IMR-90 (cell line): ENCODE data around the gene APP. TPM values are rescaled to one million over a fixed set of nuclear protein-coding genes. Genes with fewer than 3 reads are reported as not detected.
A peak's percentile ranks its signal among the peaks of the same experiment; 100 is the strongest.

Experiments used
- ATAC-seq: fragments of 200-7000 bp; cut with Tn5 transposase; 2 replicates; pipeline ENCODE4 v1.9.1; 2020; ENCODE audit warnings: low read depth, mild to moderate bottlenecking, moderate library complexity
- BruUV-seq: library from RNA; stranded (reverse); fragments of 400-500 nt; replicated peaks from 2 replicates; lab custom pipeline; 2021; lab: Mats Ljungman, UMichigan
- CTCF ChIA-PET: fragments of 300-600 bp; formaldehyde crosslinking; extraction: SDS; loops from one replicate; lab custom pipeline; 2021; ENCODE audit warnings: antibody characterized with exemption; lab: Yijun Ruan, JAX
- POLR2A ChIA-PET: fragments of 300-600 bp; sonication (Branson Sonifier 250); formaldehyde crosslinking; loops from one replicate; lab custom pipeline; 2022; ENCODE audit warnings: antibody characterized with exemption; ENCODE audit not compliant: unreplicated experiment; lab: Charles Lee
- DNase-seq: peaks from one replicate; pipeline ENCODE4 v3.0.0; 2013
- H2AFZ ChIP-seq: replicated peaks from 2 replicates; pipeline ENCODE3; 2013; ENCODE audit warnings: low read length, mild to moderate bottlenecking; ENCODE audit not compliant: poor library complexity
- H2AK5ac ChIP-seq: 2 replicates; pipeline ENCODE4 v1.6.1; 2013; ENCODE audit warnings: low read depth, low read length, inconsistent platforms
- H2AK9ac ChIP-seq: replicated peaks from 2 replicates; pipeline ENCODE3; 2013; ENCODE audit warnings: mild to moderate bottlenecking, low read depth, low read length, moderate library complexity; ENCODE audit not compliant: poor library complexity
- H2BK120ac ChIP-seq: 2 replicates; pipeline ENCODE4 v1.6.1; 2013; ENCODE audit warnings: low read depth, low read length, inconsistent platforms
- H2BK15ac ChIP-seq: 3 replicates; pipeline ENCODE4 v1.6.1; 2013; ENCODE audit warnings: low read depth, low read length, inconsistent platforms
- H2BK20ac ChIP-seq: 2 replicates; pipeline ENCODE4 v1.6.1; 2013; ENCODE audit warnings: low read depth, mild to moderate bottlenecking, inconsistent platforms, low read length, moderate library complexity
- H2BK5ac ChIP-seq: 2 replicates; pipeline ENCODE4 v1.6.1; 2013; ENCODE audit warnings: mild to moderate bottlenecking, low read depth, low read length, inconsistent platforms; ENCODE audit not compliant: poor library complexity, severe bottlenecking
- H3K14ac ChIP-seq: replicated peaks from 2 replicates; pipeline ENCODE4 v1.6.1; 2013; ENCODE audit warnings: low read depth, low read length, inconsistent platforms
- H3K18ac ChIP-seq: 2 replicates; pipeline ENCODE4 v1.6.1; 2013; ENCODE audit warnings: low read depth, low read length, control low read depth
- H3K23ac ChIP-seq: 2 replicates; pipeline ENCODE4 v1.6.1; 2013; ENCODE audit warnings: low read depth, low read length, inconsistent platforms
- H3K27ac ChIP-seq: 2 replicates; pipeline ENCODE4 v1.5.1; 2013; ENCODE audit warnings: mild to moderate bottlenecking, control low read depth, low read length; ENCODE audit not compliant: insufficient read depth
- H3K27me3 ChIP-seq: 2 replicates; pipeline ENCODE4 v1.6.1; 2013; ENCODE audit warnings: low read length; ENCODE audit not compliant: control insufficient read depth, insufficient read depth
- H3K36me3 ChIP-seq: 2 replicates; pipeline ENCODE4 v1.6.1; 2013; ENCODE audit warnings: low read length, mixed read lengths; ENCODE audit not compliant: control insufficient read depth, insufficient read depth
- H3K4ac ChIP-seq: 2 replicates; pipeline ENCODE4 v1.6.1; 2013; ENCODE audit warnings: low read depth, low read length, inconsistent platforms
- H3K4me1 ChIP-seq: 2 replicates; pipeline ENCODE4 v1.6.1; 2013; ENCODE audit warnings: low read length, mixed read lengths; ENCODE audit not compliant: control insufficient read depth, insufficient read depth
- H3K4me2 ChIP-seq: 2 replicates; pipeline ENCODE4 v1.6.1; 2013; ENCODE audit warnings: low read depth, mild to moderate bottlenecking, control low read depth, low read length, moderate library complexity
- H3K4me3 ChIP-seq: 2 replicates; pipeline ENCODE4 v1.5.1; 2013; ENCODE audit warnings: low read depth, mild to moderate bottlenecking, control low read depth, low read length, moderate library complexity; ENCODE audit not compliant: insufficient read depth
- H3K56ac ChIP-seq: 2 replicates; pipeline ENCODE4 v1.6.1; 2013; ENCODE audit warnings: low read length, inconsistent platforms; ENCODE audit not compliant: insufficient read depth; ENCODE audit errors: extremely low read depth
- H3K79me1 ChIP-seq, 2 experiments: 2 replicates each; pipeline ENCODE4 v1.6.1; 2013; ENCODE audit warnings: low read length in 2 of 2, inconsistent platforms in 1 of 2, low read depth in 1 of 2
- H3K9ac ChIP-seq: 2 replicates; pipeline ENCODE4 v1.6.1; 2013; ENCODE audit warnings: low read depth, low read length, control low read depth
- H3K9me1 ChIP-seq: 2 replicates; pipeline ENCODE4 v1.6.1; 2013; ENCODE audit warnings: low read length, inconsistent platforms; ENCODE audit not compliant: insufficient read depth
- H3K9me3 ChIP-seq: 2 replicates; pipeline ENCODE4 v1.6.1; 2013; ENCODE audit warnings: low read length; ENCODE audit not compliant: control insufficient read depth, insufficient read depth
- H4K20me1 ChIP-seq: 2 replicates; pipeline ENCODE4 v1.6.1; 2013; ENCODE audit warnings: low read length, inconsistent platforms; ENCODE audit not compliant: insufficient read depth
- H4K5ac ChIP-seq: 2 replicates; pipeline ENCODE4 v1.6.1; 2013; ENCODE audit warnings: mild to moderate bottlenecking, low read depth, low read length, control low read depth
- H4K8ac ChIP-seq, 2 experiments: 2 replicates each; pipeline ENCODE4 v1.6.1; 2013; ENCODE audit warnings: low read depth in 2 of 2, low read length in 2 of 2, control low read depth in 1 of 2, inconsistent platforms in 1 of 2
- H4K91ac ChIP-seq: 2 replicates; pipeline ENCODE4 v1.6.1; 2013; ENCODE audit warnings: low read depth, low read length, inconsistent platforms; ENCODE audit not compliant: insufficient read depth
- CEBPB ChIP-seq: IDR thresholded peaks from 2 replicates; pipeline ENCODE4 v1.6.1; 2012; ENCODE audit warnings: low read depth, low read length, improper control_type of control experiment
- FOS ChIP-seq: fragments of 150-350 bp; IDR thresholded peaks from 2 replicates; pipeline ENCODE4 v1.6.1; 2016; ENCODE audit warnings: low read depth, low read length
- MAFK ChIP-seq: IDR thresholded peaks from 2 replicates; pipeline ENCODE4 v1.6.1; 2012; ENCODE audit warnings: low read depth, low read length, improper control_type of control experiment
- MXI1 ChIP-seq: IDR thresholded peaks from 2 replicates; pipeline ENCODE4 v1.6.1; 2012; ENCODE audit warnings: low read depth, mild to moderate bottlenecking, low read length, moderate library complexity, borderline replicate concordance
- SMC3 ChIP-seq: fragments of 150-350 bp; IDR thresholded peaks from 2 replicates; pipeline ENCODE4 v1.6.1; 2016; ENCODE audit warnings: low read depth, mild to moderate bottlenecking, antibody characterized with exemption, low read length, moderate library complexity
- WGBS, 2 experiments: methylation state at CpG; one replicate each; pipeline versions ENCODE4 v1.1.5 to v1.1.7; 2013; ENCODE audit warnings: missing lambda C conversion rate in 2 of 2; ENCODE audit not compliant: insufficient read length in 1 of 2; ENCODE audit errors: extremely low coverage in 2 of 2; 5-methylcytosine and 5-hydroxymethylcytosine counted together
- dilution Hi-C: fragments of 300-500 bp; cut with HindIII; formaldehyde crosslinking; loops from one replicate; pipeline ENCODE4 v1.14.3; 2018; ENCODE audit warnings: low sequenced_read_pairs; ENCODE audit not compliant: unreplicated experiment
- in situ Hi-C: fragments of 300-500 bp; cut with MboI; formaldehyde crosslinking; loops from 3 replicates; pipeline ENCODE4 v1.14.3; 2019; ENCODE audit warnings: low sequenced_read_pairs, inconsistent platforms, mixed read lengths
- intact Hi-C: fragments of 100-400 bp; cut with micrococcal nuclease; formaldehyde crosslinking; loops from 2 replicates; pipeline ENCODE4 v1.10.0; 2022
- polyA plus RNA-seq, 3 experiments: library from polyadenylated mRNA; depleted of rRNA; stranded (reverse); fragments of >200 nt; gene quantifications; 2 replicates each; pipeline ENCODE4 v1.2.3, GENCODE V29; 2012; ENCODE audit warnings: low replicate concordance in 1 of 3
- total RNA-seq: library from RNA; depleted of rRNA; stranded (reverse); fragments of >200 nt; gene quantifications from 2 replicates; pipeline ENCODE4 v1.2.3, GENCODE V29; 2012
- TF ChIP-seq, protein P1 (sequence below): fragments of 150-350 bp; IDR thresholded peaks from 2 replicates; pipeline ENCODE4 v1.6.1; 2017; ENCODE audit warnings: mild to moderate bottlenecking, antibody characterized with exemption, low read length, low read depth
- TF ChIP-seq, protein P2 (sequence below): conservative IDR thresholded peaks from 2 replicates; pipeline ENCODE4 v1.5.1; 2012; ENCODE audit warnings: mild to moderate bottlenecking, low read depth, low read length, improper control_type of control experiment

Gene APP
- total and polyA plus RNA-seq, 2 of the 4 experiments (the other 2 are of a cell fraction): 191 to 530 TPM

DNA sequence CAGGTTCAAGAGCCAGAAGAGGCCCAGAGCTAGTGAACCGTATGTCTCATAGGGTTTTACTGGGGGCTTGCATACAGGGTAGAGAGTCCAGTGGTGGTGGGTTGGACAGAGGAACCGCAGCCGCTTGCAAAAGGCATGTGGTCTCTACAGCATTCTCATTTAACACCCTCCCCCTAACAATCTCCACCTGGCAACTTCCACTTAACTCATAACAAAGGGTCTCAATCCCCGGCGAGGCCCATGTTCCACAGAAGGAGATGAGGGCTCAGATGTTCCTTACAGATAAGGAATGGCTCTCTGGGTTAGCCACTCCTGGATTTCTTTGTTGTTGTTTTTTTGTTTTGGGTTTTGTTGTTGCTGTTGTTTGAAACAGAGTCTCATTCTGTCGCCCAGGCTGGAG, 106.1 kb downstream of the APP start (continued):
- TF ChIP-seq, protein P1, sequence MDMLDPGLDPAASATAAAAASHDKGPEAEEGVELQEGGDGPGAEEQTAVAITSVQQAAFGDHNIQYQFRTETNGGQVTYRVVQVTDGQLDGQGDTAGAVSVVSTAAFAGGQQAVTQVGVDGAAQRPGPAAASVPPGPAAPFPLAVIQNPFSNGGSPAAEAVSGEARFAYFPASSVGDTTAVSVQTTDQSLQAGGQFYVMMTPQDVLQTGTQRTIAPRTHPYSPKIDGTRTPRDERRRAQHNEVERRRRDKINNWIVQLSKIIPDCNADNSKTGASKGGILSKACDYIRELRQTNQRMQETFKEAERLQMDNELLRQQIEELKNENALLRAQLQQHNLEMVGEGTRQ: no peak

DNA sequence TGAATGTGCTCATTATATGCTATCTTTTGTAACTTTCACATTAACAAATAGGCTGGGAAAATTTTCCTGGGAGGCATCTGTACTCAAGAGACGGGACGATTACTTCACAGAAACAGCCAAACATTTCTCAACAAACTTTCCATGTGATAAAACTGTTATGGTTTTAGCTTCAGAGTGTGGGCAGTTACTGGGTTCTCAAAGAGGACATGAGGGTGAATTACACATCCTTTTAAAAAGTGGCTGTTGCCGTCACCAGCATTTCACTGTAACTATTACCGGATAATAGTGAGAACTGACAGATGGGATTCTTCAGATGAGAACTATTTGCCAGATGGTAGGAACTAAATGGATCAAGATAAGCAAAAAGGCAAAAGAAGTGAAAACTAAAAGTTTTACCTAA, 109.1 kb downstream of the APP start:
- peak; percentile 51 for ATAC-seq
- peaks cover 4% of the 10 kb centered on the region for H3K9me1 ChIP-seq

More for the DNA sequence above, 109.1 kb downstream of the APP start:
- in situ Hi-C loops (no loop called here), intact Hi-C loops (no loop called here), dilution Hi-C loops (no loop called here)
- POLR2A ChIA-PET: no interaction called here
- peak; percentile 71 for DNase-seq
- peaks cover 39 to 67% of the 10 kb centered on the region in 2 experiments for H3K79me1 ChIP-seq
- H2BK120ac ChIP-seq: no peak overlapping the region
- no peak overlapping the region for H3K56ac ChIP-seq
- no peak overlapping the region for H2AFZ ChIP-seq
- H3K4me3 ChIP-seq: no peak overlapping the region
- BruUV-seq: no TSS peak
- H4K91ac ChIP-seq: no peak overlapping the region
- CTCF ChIA-PET: no interaction called here
- H3K9ac ChIP-seq: no peak overlapping the region
- peaks cover 13% of the 10 kb centered on the region for H4K20me1 ChIP-seq
- no peak overlapping the region for H3K4ac ChIP-seq
- no peak overlapping the region for H2AK5ac ChIP-seq
- H2BK15ac ChIP-seq: no peak overlapping the region
- peaks cover 4% of the 10 kb centered on the region; the same call in 1 of the 2 replicates for H3K4me1 ChIP-seq
- no peak overlapping the region for H3K23ac ChIP-seq
- no peak overlapping the region for H3K18ac ChIP-seq
- TF ChIP-seq FOS (no peak), SMC3 (no peak), MXI1 (no peak), CEBPB (0 out of 2 replicates have a peak, but pooled peaks have one; percentile 3), MAFK (no peak)
- TF ChIP-seq, protein P1: no peak
- TF ChIP-seq, protein P2, sequence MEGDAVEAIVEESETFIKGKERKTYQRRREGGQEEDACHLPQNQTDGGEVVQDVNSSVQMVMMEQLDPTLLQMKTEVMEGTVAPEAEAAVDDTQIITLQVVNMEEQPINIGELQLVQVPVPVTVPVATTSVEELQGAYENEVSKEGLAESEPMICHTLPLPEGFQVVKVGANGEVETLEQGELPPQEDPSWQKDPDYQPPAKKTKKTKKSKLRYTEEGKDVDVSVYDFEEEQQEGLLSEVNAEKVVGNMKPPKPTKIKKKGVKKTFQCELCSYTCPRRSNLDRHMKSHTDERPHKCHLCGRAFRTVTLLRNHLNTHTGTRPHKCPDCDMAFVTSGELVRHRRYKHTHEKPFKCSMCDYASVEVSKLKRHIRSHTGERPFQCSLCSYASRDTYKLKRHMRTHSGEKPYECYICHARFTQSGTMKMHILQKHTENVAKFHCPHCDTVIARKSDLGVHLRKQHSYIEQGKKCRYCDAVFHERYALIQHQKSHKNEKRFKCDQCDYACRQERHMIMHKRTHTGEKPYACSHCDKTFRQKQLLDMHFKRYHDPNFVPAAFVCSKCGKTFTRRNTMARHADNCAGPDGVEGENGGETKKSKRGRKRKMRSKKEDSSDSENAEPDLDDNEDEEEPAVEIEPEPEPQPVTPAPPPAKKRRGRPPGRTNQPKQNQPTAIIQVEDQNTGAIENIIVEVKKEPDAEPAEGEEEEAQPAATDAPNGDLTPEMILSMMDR: no peak
- H2BK20ac ChIP-seq: no peak overlapping the region
- H2BK5ac ChIP-seq: no peak overlapping the region
- no peak overlapping the region for H2AK9ac ChIP-seq
- H3K9me3 ChIP-seq: no peaks in the 10 kb centered on the region
- H4K8ac ChIP-seq: no peak overlapping the region
- WGBS, 2 experiments: no CpG with 5 or more reads among the region's 4 CpGs
- H3K36me3 ChIP-seq: peaks cover 2% of the 10 kb centered on the region; the same call in 1 of the 2 replicates
- H4K5ac ChIP-seq: no peak overlapping the region
- no peaks in the 10 kb centered on the region for H3K27me3 ChIP-seq
- H3K27ac ChIP-seq: no peak overlapping the region
- no peak overlapping the region for H3K14ac ChIP-seq
- peak overlapping the region; percentile 19; the same call in 1 of the 2 replicates for H3K4me2 ChIP-seq
